SIG-M5 (cell line): ENCODE results near the gene PNMT.

Experiments used
- DNase-seq: peaks from one replicate; lab custom pipeline; 2025; lab: John Stamatoyannopoulos, UW

PNMT gene

DNA sequence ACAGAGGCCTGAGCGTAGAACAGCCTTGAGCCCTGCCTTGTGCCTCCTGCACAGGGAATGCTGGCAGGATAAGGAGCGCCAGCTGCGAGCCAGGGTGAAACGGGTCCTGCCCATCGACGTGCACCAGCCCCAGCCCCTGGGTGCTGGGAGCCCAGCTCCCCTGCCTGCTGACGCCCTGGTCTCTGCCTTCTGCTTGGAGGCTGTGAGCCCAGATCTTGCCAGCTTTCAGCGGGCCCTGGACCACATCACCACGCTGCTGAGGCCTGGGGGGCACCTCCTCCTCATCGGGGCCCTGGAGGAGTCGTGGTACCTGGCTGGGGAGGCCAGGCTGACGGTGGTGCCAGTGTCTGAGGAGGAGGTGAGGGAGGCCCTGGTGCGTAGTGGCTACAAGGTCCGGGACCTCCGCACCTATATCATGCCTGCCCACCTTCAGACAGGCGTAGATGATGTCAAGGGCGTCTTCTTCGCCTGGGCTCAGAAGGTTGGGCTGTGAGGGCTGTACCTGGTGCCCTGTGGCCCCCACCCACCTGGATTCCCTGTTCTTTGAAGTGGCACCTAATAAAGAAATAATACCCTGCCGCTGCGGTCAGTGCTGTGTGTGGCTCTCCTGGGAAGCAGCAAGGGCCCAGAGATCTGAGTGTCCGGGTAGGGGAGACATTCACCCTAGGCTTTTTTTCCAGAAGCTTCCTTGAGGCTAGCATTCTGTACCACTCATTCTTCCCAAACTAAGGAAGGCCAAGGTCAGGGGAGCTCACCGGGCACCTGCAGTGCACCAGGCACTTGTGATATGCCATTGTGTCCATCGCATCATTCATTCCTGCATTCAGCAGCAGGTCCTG lies 1.9 kb downstream of the PNMT start:
- no peak for DNase-seq

DNA sequence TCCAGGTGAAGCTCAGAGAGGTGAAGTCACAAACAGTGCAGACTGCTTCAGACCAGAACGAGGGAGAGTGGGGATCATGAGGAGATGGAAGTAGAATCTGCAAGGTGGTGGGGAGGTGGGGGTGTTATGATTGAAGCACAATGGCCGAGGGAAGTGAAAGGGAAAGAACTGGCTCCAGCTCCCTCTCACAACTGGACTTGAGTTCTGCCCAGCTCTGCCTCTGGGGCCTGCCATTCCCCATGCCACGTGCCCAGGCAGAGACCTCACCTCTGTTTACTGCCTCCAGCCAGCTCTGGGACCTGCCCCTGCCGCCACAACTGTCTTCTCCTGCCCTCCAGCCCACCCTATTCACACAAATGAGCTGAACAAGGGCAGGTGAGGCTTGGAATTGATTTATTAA lies 2.5 kb downstream of the PNMT start:
- no peak for DNase-seq

DNA sequence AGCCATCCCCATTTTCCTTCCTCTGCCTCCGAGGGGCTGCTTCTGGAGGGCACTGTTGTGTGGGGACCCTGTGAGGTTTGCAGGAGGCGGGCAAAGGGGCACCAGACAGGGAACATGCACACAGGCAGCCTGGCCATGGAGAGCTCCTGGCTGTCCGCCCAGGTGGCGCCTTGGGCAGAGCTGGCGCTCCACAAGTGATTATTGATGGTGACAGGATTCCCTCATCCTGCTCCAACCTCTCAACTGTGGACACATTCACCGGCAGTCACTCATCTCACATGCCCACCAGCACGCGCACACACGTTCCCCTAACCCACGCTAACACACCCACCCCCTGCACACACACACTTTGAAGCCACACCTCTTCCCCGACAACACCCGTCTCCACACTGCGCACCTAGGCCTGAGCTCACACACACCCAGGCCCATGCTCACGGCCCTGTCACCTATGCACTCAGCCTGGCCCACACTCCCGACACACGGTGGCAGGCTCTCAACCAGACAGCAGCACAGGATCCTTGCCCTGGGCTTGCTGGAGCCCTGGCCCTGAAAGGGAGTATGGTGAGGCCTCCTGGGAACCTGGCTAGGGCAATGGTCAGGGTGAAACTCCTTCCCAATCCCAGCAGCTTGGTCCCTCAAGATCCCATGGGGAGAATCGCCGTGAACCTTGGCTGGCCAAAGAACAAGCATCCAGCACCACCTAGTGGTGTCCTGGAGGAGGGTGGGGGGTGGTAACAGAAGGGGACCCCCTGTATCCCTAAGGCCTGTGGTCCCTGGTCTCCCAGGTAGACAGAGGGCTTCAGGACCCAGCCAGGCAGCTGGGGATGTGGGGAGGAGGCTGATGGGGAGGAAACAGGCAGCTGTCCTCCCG lies 3.6 kb downstream of the PNMT start:
- no peak for DNase-seq

DNA sequence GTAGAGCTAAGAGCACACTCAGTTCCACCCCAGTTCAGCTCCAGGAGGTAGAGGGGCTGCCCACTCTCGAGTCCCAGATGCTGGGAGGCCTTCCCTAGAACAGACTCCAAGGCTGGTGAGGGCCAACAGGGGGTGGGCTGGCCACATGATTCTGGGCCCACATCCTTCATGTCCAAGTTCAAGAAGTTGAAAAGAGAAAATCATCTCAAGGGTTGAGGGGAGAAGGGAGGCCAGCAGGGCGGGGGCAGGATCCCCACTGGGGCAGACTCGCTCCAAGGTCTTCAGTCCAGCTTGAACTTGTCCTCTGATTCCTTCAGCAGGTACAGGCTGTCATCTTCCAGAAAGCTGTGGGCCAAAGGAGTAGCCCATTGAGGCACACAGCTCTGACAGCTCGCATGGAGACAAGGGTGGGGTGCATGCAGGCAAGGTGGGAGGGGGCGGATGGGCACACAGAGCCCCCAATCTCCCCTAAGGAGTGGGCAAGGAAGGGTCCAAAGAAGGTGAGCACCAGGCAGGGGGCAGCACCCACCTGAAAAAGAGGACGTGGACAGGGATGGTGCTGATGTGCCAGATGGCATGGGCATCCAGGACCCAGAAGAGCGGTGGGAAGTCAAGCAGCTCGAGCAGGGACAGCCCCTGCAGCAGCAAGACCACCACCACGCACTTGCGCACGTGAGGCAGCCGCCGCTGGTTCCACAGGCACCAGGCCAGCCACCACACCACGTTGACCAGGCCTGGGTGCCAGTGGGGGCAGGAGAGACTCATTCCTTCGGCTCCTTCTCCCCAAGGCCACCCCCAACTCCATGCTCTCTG lies 4.5 kb downstream of the PNMT start:
- DNase-seq, result no peak

DNA sequence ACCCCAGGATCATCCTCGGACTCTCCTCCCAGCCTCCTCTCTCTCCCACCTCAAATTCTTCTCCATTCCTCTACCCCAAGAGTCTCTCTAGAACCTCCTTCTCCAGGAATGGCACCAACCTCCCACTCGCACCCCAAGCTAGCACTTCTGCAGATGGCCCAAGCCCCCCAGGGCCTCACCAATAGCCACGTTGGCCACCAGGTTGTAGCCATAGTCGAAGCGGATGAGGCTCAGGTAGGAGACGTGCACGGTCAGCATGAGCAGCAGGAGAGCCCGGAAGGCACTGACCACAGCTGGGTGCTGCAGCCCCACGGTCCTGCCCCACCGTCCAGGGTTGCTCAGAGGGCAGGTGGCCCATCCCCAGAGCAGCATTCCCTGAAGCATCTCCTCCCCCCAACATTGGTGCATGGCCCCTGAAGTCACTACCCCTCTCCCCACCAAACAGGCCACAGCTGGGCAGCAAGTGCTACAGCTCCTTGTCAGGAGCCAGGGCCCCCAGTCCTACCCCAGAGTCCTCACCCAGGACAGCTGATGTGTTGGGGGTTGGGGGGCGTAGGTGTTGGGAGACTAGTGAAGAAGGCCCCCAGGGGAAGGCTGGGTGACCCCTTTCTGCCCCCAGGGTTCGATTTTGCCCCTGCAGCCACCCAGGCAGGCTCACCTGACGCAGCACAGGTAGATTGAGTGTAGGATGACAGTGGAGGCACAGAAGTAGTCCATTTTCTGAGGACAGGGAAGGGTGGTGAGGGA lies 5.3 kb downstream of the PNMT start:
- DNase-seq, result no peak

DNA sequence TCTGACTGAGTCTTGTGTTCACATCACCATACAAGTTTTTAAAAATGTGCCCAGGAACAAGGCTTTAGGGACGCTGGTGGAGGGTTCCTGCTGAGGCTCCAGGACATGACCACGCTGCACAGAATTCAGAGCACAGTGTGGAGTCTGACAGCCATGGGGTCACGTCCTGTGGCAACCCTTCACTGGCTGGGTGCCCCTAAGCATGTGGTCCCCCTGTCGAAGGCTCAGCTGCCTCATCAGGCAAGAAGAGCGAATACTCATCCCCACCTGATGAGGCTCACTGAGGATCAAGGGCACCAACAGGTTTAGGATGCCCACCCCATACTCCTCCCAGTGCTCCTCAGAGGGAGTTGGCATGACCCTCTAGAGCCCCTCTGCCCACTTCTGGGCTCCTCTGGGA lies 5.9 kb downstream of the PNMT start:
- no peak for DNase-seq

DNA sequence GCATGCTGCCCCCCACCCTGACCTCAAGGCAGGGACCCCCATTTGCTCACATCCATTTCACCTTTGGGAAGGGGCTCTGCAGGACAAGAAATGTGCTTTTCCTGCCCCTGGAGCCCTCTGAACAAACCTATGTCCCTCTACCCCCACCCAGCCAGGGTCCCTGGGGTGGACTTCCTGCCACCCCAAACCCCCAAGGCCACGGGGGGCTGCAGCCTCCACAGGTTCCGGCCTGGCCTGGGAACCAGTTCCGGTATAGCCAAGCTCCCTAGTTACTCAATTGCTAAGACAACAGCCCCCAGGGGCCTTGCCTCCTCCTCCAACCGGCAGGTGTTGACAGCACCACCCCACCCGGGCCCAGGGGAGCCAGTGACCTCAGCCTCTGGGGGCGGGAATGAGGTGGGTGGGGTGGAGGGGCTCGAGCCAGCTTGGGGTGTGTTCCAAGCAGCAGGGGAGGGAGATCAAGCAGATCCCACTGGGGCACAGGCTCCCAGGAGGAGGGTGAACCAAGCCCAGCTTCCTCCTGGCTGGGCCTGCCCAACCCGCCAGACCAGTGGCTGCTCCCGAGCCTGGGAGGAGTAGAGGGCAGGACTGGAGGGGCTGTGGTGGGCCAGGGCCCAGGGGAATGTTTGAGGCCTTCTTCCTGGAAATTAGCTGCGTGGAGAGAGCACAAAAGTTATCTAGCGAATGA lies 6.6 kb downstream of the PNMT start:
- no peak for DNase-seq

DNA sequence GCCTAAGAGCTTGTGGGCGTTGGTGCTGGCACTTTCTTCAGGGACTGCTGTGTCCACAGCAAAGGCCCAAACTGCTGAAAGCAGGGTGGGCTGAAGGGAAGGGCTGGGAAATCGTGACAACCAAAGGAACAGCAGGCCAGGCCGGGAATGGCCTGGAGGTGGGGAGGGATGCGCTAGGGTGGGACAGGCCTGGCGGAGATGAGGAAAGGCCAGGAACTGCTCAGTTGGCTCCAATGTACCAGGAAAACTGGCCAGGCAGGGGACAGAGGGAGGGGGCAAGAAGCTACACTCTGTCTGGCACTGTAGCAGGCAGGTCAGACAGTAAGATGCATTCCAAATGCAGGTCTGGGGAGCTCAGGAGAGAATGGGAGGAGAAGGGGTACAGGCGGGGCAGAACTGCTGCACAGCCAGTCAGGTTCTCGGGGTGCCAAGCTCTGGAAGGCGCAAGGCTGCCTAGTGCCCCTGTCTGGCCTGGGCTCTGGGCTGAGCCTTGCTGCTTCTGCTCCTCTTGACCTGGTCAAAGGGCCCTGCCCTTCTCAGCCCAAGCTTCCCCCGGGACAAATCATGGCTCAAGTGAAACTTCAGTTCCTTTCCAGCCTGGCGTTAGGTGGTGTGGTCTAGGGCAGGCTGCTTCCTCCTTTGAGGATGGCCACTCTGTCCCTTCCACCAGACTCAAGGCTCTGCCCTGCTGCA lies 7.3 kb downstream of the PNMT start:
- no peak for DNase-seq

DNA sequence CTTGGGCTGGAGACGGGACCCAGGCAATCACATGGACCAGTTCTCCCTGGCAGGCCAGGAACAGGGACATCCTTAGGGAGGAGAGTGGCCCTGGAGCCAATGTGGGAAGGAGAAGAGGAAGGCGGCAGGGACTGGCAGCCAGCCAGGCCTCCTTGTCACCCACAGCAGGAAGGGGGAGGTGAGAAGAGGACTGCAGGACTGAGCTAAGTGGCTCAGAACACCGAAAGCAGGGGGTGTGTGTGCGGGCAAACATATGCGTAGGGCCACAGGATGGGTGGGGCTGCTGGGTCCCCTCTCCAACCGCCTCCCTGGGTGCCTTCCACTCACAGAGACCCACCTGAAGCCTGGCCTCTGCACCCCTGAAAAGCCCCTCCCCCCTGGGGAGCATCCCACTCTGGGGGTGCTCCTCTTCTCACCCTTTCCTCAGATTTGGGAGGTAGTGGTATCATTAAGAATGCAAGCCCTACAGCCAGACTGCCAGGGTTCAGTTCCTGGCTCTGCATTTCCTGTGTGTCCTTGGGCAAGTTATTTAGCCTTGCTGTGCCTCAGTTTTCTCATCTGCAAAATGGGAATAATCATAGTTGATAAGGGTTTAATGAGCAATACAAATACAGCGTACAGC lies 8.1 kb downstream of the PNMT start:
- no peak for DNase-seq

DNA sequence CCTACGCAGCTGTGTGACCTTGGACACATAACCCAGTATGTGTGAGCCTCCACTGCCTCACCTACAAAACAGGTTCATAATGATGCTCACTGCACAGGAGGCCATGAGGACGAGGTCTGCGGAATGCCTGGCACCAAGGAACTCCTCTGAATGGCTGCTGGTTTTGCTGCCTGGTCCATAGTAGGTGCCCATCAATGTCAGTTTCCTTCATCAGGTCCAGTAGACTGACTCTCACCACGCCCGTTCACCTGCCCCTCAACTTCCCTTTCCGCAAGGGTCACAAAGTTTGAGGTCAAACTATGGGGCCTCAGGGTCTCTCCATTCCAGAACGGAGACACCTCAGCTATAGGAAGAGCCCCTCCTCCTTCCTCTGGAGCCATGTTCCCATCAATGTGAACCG lies 8.8 kb downstream of the PNMT start:
- DNase-seq, result no peak

DNA sequence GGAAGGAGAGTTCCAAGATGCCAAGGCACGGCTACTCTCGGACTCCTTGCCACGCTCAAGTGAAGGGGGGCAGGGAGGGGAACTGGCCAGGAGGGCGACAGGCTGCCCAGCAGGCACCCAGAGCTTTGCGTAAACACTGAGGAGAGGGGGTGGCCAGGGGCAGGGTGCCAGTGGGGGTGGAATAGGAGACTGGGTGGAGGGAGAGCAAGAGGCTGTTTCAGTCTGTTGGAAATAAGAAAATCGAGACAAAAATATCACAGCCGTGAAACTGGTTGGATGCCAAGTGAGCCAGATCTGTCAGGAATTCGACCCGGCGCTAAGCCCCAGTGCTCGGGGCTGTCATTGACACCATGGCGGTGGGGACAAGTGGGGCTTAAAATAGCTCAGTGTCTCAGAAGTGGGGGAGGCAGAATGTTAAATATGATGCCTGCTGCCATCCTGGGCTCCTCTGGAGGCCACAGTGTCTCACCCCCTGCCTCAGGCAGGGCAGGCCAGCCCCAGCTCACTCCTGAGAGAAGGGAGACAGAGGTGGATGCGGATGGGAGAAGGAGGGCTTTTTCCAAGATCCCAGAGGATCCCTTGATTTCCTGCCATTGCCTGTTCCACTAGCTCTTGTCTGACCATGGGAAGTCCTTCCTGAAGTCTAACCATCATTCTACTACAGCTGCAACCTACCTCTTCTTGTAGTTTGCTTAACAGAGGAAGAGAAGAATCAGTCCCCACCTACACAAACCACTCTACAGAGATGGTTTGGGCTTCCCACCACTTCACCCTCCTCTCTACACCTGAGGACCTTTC lies 9.5 kb downstream of the PNMT start:
- DNase-seq, result no peak

DNA sequence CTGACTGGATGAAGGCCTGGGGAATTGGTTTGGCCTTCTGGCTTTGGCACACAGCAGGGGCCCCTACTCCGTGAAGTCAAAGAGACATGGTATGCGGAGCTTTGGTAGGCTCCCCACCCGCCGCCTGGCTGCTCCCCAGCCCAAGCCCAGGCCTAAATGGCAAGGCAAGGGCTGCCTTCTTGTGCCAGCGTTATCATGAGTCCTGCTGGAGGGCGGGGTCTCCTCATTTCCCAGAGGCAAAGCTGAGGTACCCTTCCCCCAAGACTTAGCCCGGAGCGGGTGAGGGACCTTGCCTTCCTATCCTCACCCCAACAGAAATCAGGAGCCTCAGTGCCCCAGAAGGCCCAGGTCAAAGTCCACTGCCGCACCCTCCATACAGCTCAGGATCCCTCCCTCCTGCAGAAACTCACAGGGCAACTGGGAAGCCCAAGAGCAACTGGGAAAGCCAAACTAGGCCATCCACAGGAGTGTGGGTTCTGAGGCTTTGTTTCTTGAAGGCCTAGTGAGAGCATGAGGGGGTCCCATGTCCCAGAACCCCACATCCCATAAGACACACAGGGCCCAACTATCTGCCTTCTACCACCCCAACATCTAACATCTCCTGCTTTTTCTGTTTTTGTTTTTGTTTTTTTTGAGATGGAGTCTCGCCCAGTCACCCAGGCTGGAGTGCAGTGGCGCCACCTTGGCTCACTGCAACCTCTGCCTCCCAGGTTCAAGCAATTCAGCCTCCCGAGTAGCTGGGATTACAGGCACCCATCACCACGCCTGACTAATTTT lies 10.3 kb downstream of the PNMT start:
- no peak for DNase-seq

DNA sequence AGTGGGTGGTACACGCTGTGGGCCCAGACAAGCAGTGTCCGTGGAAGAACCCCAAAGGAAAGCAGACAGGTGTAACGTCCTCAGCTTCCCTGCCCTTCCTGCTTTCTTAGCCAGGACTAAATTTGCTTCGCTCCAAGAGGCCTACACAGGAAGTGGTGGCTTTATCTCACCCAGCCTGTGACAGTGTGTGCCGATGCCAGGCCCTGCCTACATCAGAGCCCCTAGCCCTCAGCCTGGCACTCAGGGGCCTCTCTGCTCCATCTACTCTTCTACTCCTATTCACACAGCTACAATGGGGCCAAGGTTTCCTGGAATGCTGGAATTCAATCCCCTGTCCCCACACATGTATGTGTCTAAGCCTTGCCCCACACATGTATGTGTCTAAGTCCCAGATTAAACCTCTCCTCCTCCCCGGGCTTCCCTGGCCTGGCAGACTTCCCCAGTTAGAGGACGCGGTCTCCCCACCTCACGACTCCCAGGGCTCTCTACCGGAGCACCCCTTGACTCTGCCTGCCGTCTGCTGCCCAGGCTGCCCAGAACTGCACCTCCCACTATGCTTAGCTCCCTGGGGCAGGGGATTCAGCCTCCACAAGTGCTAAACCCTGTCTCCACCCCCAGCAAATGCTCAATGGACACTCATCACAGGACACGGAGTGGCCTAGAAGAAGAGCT lies 11.4 kb downstream of the PNMT start:
- no peak for DNase-seq

DNA sequence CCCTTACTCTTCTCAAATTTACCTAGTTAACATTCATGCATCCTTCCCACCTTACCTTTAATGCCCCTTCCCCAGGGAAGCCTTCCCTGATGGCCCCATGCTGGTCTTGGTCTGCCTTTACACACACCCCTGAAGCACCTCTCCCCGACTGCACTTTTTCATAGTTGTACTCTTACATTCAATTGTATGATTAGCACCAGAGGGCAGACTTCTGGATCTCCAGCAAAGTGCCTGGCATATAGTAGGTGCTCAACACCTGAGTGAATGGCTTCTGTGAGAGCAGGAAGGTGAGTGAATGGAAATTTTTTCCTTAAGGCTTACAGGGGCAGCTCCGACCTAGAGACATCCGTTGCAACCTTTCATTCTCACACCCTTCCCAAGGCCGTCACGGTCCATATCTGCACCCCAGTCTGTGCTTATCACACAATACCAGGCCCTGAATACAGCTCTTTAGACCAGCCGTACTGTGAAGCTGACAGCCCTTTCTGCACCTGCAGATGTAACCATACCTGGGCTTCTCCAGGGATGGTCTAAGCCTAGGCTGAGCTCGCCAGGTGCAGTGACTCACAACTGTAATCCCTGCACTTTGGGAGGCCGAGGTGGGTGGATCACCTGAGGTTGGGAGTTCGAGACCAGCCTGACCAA lies 15.2 kb downstream of the PNMT start:
- DNase-seq, result no peak

DNA sequence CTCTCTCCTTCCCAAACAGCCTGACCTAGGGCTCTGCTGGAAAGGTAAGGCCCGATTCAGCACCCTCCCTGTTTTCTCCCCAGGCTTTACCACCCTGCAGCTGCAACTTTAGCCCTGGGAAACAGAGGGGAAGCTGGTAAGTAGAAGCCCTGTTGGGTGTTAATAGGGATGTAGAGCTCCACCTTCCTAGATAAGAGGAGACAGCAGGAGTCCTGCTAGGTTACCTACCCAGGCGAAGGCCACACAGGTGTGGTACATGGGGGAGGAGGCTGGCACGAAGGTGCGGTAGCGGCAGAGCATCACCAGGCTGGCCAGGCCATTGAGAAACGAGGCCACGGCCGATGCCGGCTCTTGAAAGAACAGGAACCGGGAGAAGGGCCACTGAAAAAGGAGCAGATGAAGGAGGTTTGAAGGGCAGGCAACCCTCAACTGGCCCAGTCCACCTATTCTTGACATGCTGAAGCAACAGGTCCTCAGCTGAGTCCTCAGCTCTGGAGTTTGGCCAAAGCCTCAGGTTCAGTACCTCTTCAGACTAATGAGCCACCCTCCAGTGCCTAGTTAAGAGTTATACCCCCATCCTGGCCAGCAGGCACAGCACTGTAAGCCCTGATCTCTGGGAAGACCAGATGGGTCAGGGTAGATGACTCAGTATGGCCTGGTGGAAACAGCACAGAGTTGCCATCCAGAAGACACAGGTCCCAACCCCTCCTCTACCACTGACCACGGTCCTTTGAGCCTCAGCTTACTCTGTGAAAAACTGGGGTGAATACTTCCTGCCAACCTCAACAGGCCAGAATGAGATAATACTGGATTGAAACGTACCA lies 16.3 kb downstream of the PNMT start:
- no peak for DNase-seq

DNA sequence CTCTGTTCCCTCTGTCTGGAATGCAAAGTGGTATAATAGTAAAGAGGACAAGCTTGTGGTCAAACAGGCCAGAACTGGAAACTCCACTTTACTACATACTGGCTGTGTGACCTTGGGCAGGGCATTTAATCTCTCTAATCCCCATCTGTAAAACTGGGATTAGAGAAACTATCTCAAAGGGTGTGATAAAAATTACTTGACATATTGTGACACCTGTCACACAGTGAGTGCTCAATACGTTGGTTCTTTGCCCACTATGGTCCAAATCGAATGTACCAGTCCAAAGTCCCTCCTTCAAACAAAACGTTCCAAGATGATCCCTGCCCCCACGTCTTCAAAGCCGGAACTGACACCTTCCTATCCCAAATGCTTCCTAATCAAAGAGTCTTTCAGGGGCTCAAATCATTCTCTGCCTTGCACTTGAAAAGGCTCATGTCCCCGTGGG lies 18.9 kb downstream of the PNMT start:
- no peak for DNase-seq
